Caki2 (cell line): Measurements from ENCODE around the gene CAPN1. TPM values are rescaled to one million over a fixed set of nuclear protein-coding genes. Genes with fewer than 3 reads are reported as not detected.
"Not testable (repeated sequence)": the region's sequence is repeated elsewhere in the genome, so short reads cannot be mapped to it uniquely, and the experiment has no call there.

Experiments
- DNase-seq: peaks from one replicate; pipeline ENCODE4 v3.0.0-alpha.2; 2015; ENCODE audit warnings: low read depth
- in situ Hi-C: cut with HindIII; loops from 2 replicates; pipeline ENCODE4 v1.10.0; 2016; ENCODE audit warnings: low sequenced_read_pairs, low pct_unique_long_range_greater_than_20kb, mixed read lengths
- total RNA-seq: library from RNA; depleted of rRNA; stranded (reverse); fragments of >200 nt; shearing (Covaris generic); gene quantifications from 2 replicates; pipeline ENCODE4 v1.2.3, GENCODE V29; 2014; ENCODE audit warnings: low replicate concordance; rRNA removed

CAPN1 gene
- 67.8 and 128 TPM in 2 replicates for total RNA-seq

- in situ Hi-C loops = no loop called here
- DNase-seq = peak; percentile 81
Measured at GRCh38 chr11:65181569-65182257, at the start of gene CAPN1. Gene CAPN1 (plus strand): TSS chr11:65181928. CDS start chr11:65182702, 774 bp downstream.

- in situ Hi-C loops = no loop called here
- no peak for DNase-seq
Measured at GRCh38 chr11:65132238-65132987, 49.3 kb upstream of the CAPN1 start.

- no peak for DNase-seq
- in situ Hi-C loops = no loop called here
Measured at GRCh38 chr11:65132988-65133700, 48.6 kb upstream of the CAPN1 start.

- in situ Hi-C loops = no loop called here
- no peak for DNase-seq
Measured at GRCh38 chr11:65133724-65134123, 48.0 kb upstream of the CAPN1 start.

GRCh38 chr11:65134240-65134951, 47.3 kb upstream of the CAPN1 start, which contains the start of gene SYVN1:
Gene SYVN1 (minus strand): TSS chr11:65134519. CDS start chr11:65133601, 918 bp downstream.
- in situ Hi-C loops = no loop called here
- DNase-seq = peak; percentile 84

- DNase-seq = peak; percentile 96
- in situ Hi-C loops = no loop called here
Measured at GRCh38 chr11:65134952-65135632, 46.6 kb upstream of the CAPN1 start.

GRCh38 chr11:65135633-65136145, 46.0 kb upstream of the CAPN1 start:
- no peak for DNase-seq
- in situ Hi-C loops = no loop called here

- no peak for DNase-seq
- in situ Hi-C loops = no loop called here
Measured at GRCh38 chr11:65136515-65137096, 45.1 kb upstream of the CAPN1 start.

- in situ Hi-C loops = no loop called here
- DNase-seq = no peak
Measured at GRCh38 chr11:65141896-65142494, 39.7 kb upstream of the CAPN1 start.

- DNase-seq = no peak
- in situ Hi-C loops = no loop called here
Measured at GRCh38 chr11:65147352-65148075, 34.2 kb upstream of the CAPN1 start.

- in situ Hi-C loops = no loop called here
- DNase-seq = no peak
Measured at GRCh38 chr11:65148657-65149056, 33.1 kb upstream of the CAPN1 start.

GRCh38 chr11:65150131-65150508, 31.6 kb upstream of the CAPN1 start:
- in situ Hi-C loops, DNase-seq: not testable (repeated sequence)

- DNase-seq = peak; percentile 94
Measured at GRCh38 chr11:65150509-65151299, 31.0 kb upstream of the CAPN1 start.

GRCh38 chr11:65151331-65151899, 30.3 kb upstream of the CAPN1 start:
- in situ Hi-C loops = no loop called here
- no peak for DNase-seq

More at GRCh38 chr11:65150509-65151299, 31.0 kb upstream of the CAPN1 start:
- in situ Hi-C loops = no loop called here

- DNase-seq = no peak
- in situ Hi-C loops = no loop called here
Measured at GRCh38 chr11:65152122-65152521, 29.6 kb upstream of the CAPN1 start.
